Measurements from ENCODE around the gene MRPS5. TPM values are rescaled to one million over a fixed set of nuclear protein-coding genes. Genes with fewer than 3 reads are reported as not detected.

The MRPS5 gene
- total and polyA plus RNA-seq, 4 donors, result 45.8 to 75.7 (median 64.6) TPM

- DNase-seq (no peak), ATAC-seq (ENCODE audit: insufficient read depth, low FRiP score) (no peak)
- TF ChIP-seq CTCF (IDR thresholded peaks at IDR 0.05; ENCODE audit: control extremely low read depth, extremely low read depth), result no peak
- Histone ChIP-seq H3K27ac (ENCODE audit: low read depth in 1 of 2, low read length in 1 of 2) (no peak overlapping the region), H3K27me3 (ENCODE audit: control insufficient read depth in 3 of 3, insufficient read depth in 3 of 3, low read length in 2 of 3) (peaks cover 0 to 15% (median 11%) of the 10 kb centered on the region in 3 donors), H3K9ac (ENCODE audit: insufficient read depth in 1 of 2, low read length in 2 of 2) (no peak overlapping the region), H3K4me1 (ENCODE audit: control insufficient read depth in 5 of 5, insufficient read depth in 5 of 5, low read length in 5 of 5) (peaks cover 0 to 16% (median 2%) of the 10 kb centered on the region in 5 donors), H3K4me3 (no peak overlapping the region), H3K9me3 (ENCODE audit: control insufficient read depth in 4 of 4, insufficient read depth in 3 of 4, low read length in 3 of 4) (no peaks in the 10 kb centered on the region), H3K36me3 (ENCODE audit: control insufficient read depth in 4 of 4, insufficient read depth in 4 of 4, low read length in 4 of 4) (no peaks in the 10 kb centered on the region)
- WGBS, 2 donors, result 75 to 81% methylated on average over 18 of the region's 18 CpGs
Measured at GRCh38 chr2:95073856-95074662, 47.5 kb downstream of the MRPS5 start.

GRCh38 chr2:95072424-95072823, 49.2 kb downstream of the MRPS5 start:
- H3K9ac ChIP-seq (ENCODE audit: insufficient read depth in 1 of 2, low read length in 2 of 2), result no peak overlapping the region
- peaks cover 0 to 10% (median 3%) of the 10 kb centered on the region in 3 donors for H3K27me3 ChIP-seq (ENCODE audit: control insufficient read depth in 3 of 3, insufficient read depth in 3 of 3, low read length in 2 of 3)
- no peaks in the 10 kb centered on the region for H3K36me3 ChIP-seq (ENCODE audit: control insufficient read depth in 4 of 4, insufficient read depth in 4 of 4, low read length in 4 of 4)
- H3K4me3 ChIP-seq, result no peak overlapping the region
- DNase-seq (no peak), ATAC-seq (ENCODE audit: insufficient read depth, low FRiP score) (no peak)
- no peak for TF ChIP-seq CTCF (IDR thresholded peaks at IDR 0.05; ENCODE audit: control extremely low read depth, extremely low read depth)
- no peak overlapping the region for H3K27ac ChIP-seq (ENCODE audit: low read depth in 1 of 2, low read length in 1 of 2)
- peaks cover 0 to 16% (median under 1%) of the 10 kb centered on the region in 5 donors for H3K4me1 ChIP-seq (ENCODE audit: control insufficient read depth in 5 of 5, insufficient read depth in 5 of 5, low read length in 5 of 5)
- 84 to 86% methylated on average over 4 of the region's 4 CpGs for WGBS, 2 donors
- peaks cover 0 to 1% (median 0%) of the 10 kb centered on the region in 4 donors for H3K9me3 ChIP-seq (ENCODE audit: control insufficient read depth in 4 of 4, insufficient read depth in 3 of 4, low read length in 3 of 4)

- Histone ChIP-seq H3K9ac (ENCODE audit: insufficient read depth in 1 of 2, low read length in 2 of 2) (no peak overlapping the region), H3K9me3 (ENCODE audit: control insufficient read depth in 4 of 4, insufficient read depth in 3 of 4, low read length in 3 of 4) (peaks cover 0 to 1% (median 0%) of the 10 kb centered on the region in 4 donors), H3K27me3 (ENCODE audit: control insufficient read depth in 3 of 3, insufficient read depth in 3 of 3, low read length in 2 of 3) (peaks cover 0 to 6% (median 0%) of the 10 kb centered on the region in 3 donors), H3K27ac (ENCODE audit: low read depth in 1 of 2, low read length in 1 of 2) (no peak overlapping the region), H3K4me3 (no peak overlapping the region), H3K4me1 (ENCODE audit: control insufficient read depth in 5 of 5, insufficient read depth in 5 of 5, low read length in 5 of 5) (peaks cover 0 to 16% (median 0%) of the 10 kb centered on the region in 5 donors), H3K36me3 (ENCODE audit: control insufficient read depth in 4 of 4, insufficient read depth in 4 of 4, low read length in 4 of 4) (no peaks in the 10 kb centered on the region)
- no peak for TF ChIP-seq CTCF (IDR thresholded peaks at IDR 0.05; ENCODE audit: control extremely low read depth, extremely low read depth)
- DNase-seq (no peak), ATAC-seq (ENCODE audit: insufficient read depth, low FRiP score) (no peak)
- WGBS, 2 donors, result 79 to 86% methylated on average over 4 of the region's 4 CpGs
Measured at GRCh38 chr2:95071856-95072255, 49.8 kb downstream of the MRPS5 start.

Measured in lung (tissue), 12 donors.